Measurements from ENCODE around the gene PLA2G15.

- TF ChIP-seq CTCF (IDR thresholded peaks at IDR 0.05; ENCODE audit: insufficient read depth, low read depth, low read length) (no peak), EZH2 (IDR thresholded peaks at IDR 0.05; ENCODE audit: insufficient read depth, low read length) (no peak)
These were observed 55.7 kb downstream of the PLA2G15 start for GRCh38 chr16:68300734-68301459.
